Measurements from ENCODE around the gene MAP3K3.

DNA sequence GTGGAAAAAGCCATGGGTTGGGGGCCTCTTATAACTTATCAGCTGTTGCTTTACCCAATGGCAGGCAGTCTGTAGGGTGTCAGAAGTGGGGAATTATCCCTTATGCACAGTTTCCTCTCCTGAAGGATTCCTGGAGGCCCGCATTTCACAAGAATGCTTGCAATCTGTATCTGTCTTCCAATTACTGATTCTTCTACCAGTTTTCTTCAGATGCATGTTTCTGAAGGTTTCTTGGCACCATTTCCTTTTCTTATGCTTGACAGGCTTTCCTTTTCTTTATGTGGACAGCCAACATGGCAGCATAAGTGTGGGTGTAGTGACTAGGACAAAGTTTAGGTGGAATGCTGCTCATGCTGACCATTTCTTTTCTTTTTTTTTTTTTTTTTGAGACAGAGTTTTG, 36.1 kb downstream of the MAP3K3 start:
- TF ChIP-seq, protein P1, sequence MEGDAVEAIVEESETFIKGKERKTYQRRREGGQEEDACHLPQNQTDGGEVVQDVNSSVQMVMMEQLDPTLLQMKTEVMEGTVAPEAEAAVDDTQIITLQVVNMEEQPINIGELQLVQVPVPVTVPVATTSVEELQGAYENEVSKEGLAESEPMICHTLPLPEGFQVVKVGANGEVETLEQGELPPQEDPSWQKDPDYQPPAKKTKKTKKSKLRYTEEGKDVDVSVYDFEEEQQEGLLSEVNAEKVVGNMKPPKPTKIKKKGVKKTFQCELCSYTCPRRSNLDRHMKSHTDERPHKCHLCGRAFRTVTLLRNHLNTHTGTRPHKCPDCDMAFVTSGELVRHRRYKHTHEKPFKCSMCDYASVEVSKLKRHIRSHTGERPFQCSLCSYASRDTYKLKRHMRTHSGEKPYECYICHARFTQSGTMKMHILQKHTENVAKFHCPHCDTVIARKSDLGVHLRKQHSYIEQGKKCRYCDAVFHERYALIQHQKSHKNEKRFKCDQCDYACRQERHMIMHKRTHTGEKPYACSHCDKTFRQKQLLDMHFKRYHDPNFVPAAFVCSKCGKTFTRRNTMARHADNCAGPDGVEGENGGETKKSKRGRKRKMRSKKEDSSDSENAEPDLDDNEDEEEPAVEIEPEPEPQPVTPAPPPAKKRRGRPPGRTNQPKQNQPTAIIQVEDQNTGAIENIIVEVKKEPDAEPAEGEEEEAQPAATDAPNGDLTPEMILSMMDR (IDR thresholded peaks at IDR 0.05 in 8 of 11, conservative IDR thresholded peaks at IDR 0.05 in 3 of 11) = no peak
- no peak for TF ChIP-seq POLR2A (IDR thresholded peaks at IDR 0.05)
- TF ChIP-seq POLR2AphosphoS5 (IDR thresholded peaks at IDR 0.05) = no peak
